HEK293 (cell line): ENCODE results near the gene SLC29A3.

Source experiments
- CTCF ChIA-PET: fragments of 350-600 bp; formaldehyde crosslinking; extraction: SDS; loops from one replicate; lab custom pipeline; 2021; ENCODE audit warnings: antibody characterized with exemption; lab: Yijun Ruan, JAX
- POLR2A ChIA-PET: fragments of 300-600 bp; formaldehyde crosslinking; extraction: SDS; loops from one replicate; lab custom pipeline; 2020; ENCODE audit warnings: antibody characterized with exemption, inconsistent platforms; lab: Yijun Ruan, JAX
- H3K27ac ChIP-seq: fragments of 200-500 bp; sonication (Bioruptor generic); 2 replicates; pipeline ENCODE4 v1.5.1; 2014; ENCODE audit warnings: low read depth, low read length, control low read depth, inconsistent platforms; ENCODE audit errors: extremely low read depth
- H3K36me3 ChIP-seq, 2 experiments: fragments of 200-500 bp in 1 of 2; sonication (Bioruptor generic) in 1 of 2; 1 replicate in 1 of 2; 2 replicates in 1 of 2; pipeline ENCODE4 v1.5.1; 2014 to 2017; ENCODE audit warnings: inconsistent platforms in 2 of 2, low read length in 2 of 2; ENCODE audit not compliant: control insufficient read depth in 2 of 2, insufficient read depth in 1 of 2
- H3K4me1 ChIP-seq: fragments of 200-500 bp; sonication (Bioruptor generic); 2 replicates; pipeline ENCODE4 v1.5.1; 2014; ENCODE audit warnings: mild to moderate bottlenecking, low read length, inconsistent platforms; ENCODE audit not compliant: control insufficient read depth, insufficient read depth
- H3K4me3 ChIP-seq: 2 replicates; pipeline ENCODE4 v1.5.1; 2011; ENCODE audit warnings: low read depth, mild to moderate bottlenecking, control low read depth, low read length, moderate library complexity
- H3K9me3 ChIP-seq: fragments of 200-500 bp; sonication (Bioruptor generic); 2 replicates; pipeline ENCODE4 v1.5.1; 2014; ENCODE audit warnings: low read depth, low read length, inconsistent platforms; ENCODE audit not compliant: control insufficient read depth, insufficient read depth
- ATF2 ChIP-seq: fragments of 450-650 bp; formaldehyde crosslinking; IDR thresholded peaks from 2 replicates; pipeline ENCODE4 v1.5.1; 2016; ENCODE audit warnings: missing biosample characterization, missing genetic modification characterization, low read depth
- GLIS1 ChIP-seq: fragments of 450-650 bp; formaldehyde crosslinking; IDR thresholded peaks from 2 replicates; pipeline ENCODE4 v1.5.1; 2016; ENCODE audit warnings: missing biosample characterization, missing genetic modification characterization
- ZBTB21 ChIP-seq: fragments of 450-650 bp; formaldehyde crosslinking; IDR thresholded peaks from 2 replicates; pipeline ENCODE4 v1.5.1; 2017; ENCODE audit warnings: missing biosample characterization, missing genetic modification characterization
- ZBTB8A ChIP-seq: fragments of 450-650 bp; formaldehyde crosslinking; IDR thresholded peaks from 2 replicates; pipeline ENCODE4 v1.5.1; 2016; ENCODE audit warnings: missing biosample characterization, missing genetic modification characterization
- ZFP69B ChIP-seq: fragments of 450-650 bp; formaldehyde crosslinking; IDR thresholded peaks from 2 replicates; pipeline ENCODE4 v1.5.1; 2016; ENCODE audit warnings: missing biosample characterization, missing genetic modification characterization
- ZNF18 ChIP-seq: fragments of 450-650 bp; formaldehyde crosslinking; IDR thresholded peaks from 2 replicates; pipeline ENCODE4 v1.5.1; 2016; ENCODE audit warnings: missing biosample characterization, missing genetic modification characterization
- ZNF248 ChIP-seq: fragments of 450-650 bp; formaldehyde crosslinking; IDR thresholded peaks from 2 replicates; pipeline ENCODE4 v1.5.1; 2017; ENCODE audit warnings: missing biosample characterization, missing genetic modification characterization
- ZNF366 ChIP-seq: fragments of 450-650 bp; formaldehyde crosslinking; conservative IDR thresholded peaks from 2 replicates; pipeline ENCODE4 v1.5.1; 2016; ENCODE audit warnings: missing biosample characterization, missing genetic modification characterization
- ZNF426 ChIP-seq: fragments of 450-650 bp; formaldehyde crosslinking; IDR thresholded peaks from 2 replicates; pipeline ENCODE4 v1.5.1; 2017; ENCODE audit warnings: missing biosample characterization, missing genetic modification characterization, mild to moderate bottlenecking, inconsistent platforms, moderate library complexity
- ZNF518A ChIP-seq: fragments of 450-650 bp; formaldehyde crosslinking; conservative IDR thresholded peaks from 2 replicates; pipeline ENCODE4 v1.5.1; 2016; ENCODE audit warnings: low read depth, missing biosample characterization, missing genetic modification characterization
- ZNF610 ChIP-seq: fragments of 450-650 bp; formaldehyde crosslinking; IDR thresholded peaks from 2 replicates; pipeline ENCODE4 v1.5.1; 2016; ENCODE audit warnings: missing biosample characterization, missing genetic modification characterization, borderline replicate concordance
- ZNF692 ChIP-seq: fragments of 450-650 bp; formaldehyde crosslinking; IDR thresholded peaks from 2 replicates; pipeline ENCODE4 v1.5.1; 2016; ENCODE audit warnings: missing biosample characterization, missing genetic modification characterization
- ZNF76 ChIP-seq: fragments of 450-650 bp; formaldehyde crosslinking; IDR thresholded peaks from 2 replicates; pipeline ENCODE4; 2016; ENCODE audit warnings: low read depth, missing biosample characterization, missing genetic modification characterization, borderline replicate concordance

Gene SLC29A3

GRCh38 chr10:71312220-71312619 lies 6.8 kb upstream of the SLC29A3 start (continued):
- TF ChIP-seq ZNF518A (tag by site-specific recombination) (peak; percentile 65), ATF2 (no peak), ZNF610 (no peak), ZNF18 (tag by site-specific recombination) (no peak), ZBTB8A (peak; percentile 29; the same call in 1 of the 2 replicates), ZNF248 (tag by site-specific recombination) (no peak), ZNF426 (peak; percentile 46), GLIS1 (tag by site-specific recombination) (no peak)

GRCh38 chr10:71312811-71313789 lies 6.0 kb upstream of the SLC29A3 start:
- Histone ChIP-seq H3K36me3 (no peaks in the 10 kb centered on the region), H3K4me3 (no peak overlapping the region), H3K4me1 (no peaks in the 10 kb centered on the region), H3K9me3 (no peaks in the 10 kb centered on the region), H3K27ac (no peak overlapping the region)
- peak; percentile 54 for TF ChIP-seq ZFP69B (tag by site-specific recombination)
- TF ChIP-seq ZNF76 (tag by site-specific recombination) = no peak
- no peak for TF ChIP-seq ZNF366 (tag by site-specific recombination)
- peak; percentile 63 for TF ChIP-seq ZNF692 (tag by site-specific recombination)
- no peak for TF ChIP-seq ZBTB21
- CTCF ChIA-PET = interaction anchor here (0.7 to 8.7 kb wide), 21 partner anchors 10 to 583 kb away, joined by 3 to 108 read pairs (median 4); no protein-coding TSS in a partner anchor
- POLR2A ChIA-PET = no interaction called here
